ENCODE measurements around the gene KLC3.

The KLC3 gene

GRCh38 chr19:45376045-45376724 lies 35.6 kb downstream of the KLC3 start:
- no peak for DNase-seq (ENCODE audit: low read depth)

GRCh38 chr19:45380107-45380506 lies 39.6 kb downstream of the KLC3 start:
- DNase-seq (ENCODE audit: low read depth), result no peak

- no peak for DNase-seq (ENCODE audit: low read depth)
Observed at GRCh38 chr19:45382426-45382825, 41.9 kb downstream of the KLC3 start.

- DNase-seq (ENCODE audit: low read depth), result no peak
Observed at GRCh38 chr19:45385392-45386221, 45.1 kb downstream of the KLC3 start.

- DNase-seq (ENCODE audit: low read depth), result no peak
Observed at GRCh38 chr19:45391346-45391745, 50.8 kb downstream of the KLC3 start.

- no peak for DNase-seq (ENCODE audit: low read depth)
Observed at GRCh38 chr19:45391871-45392665, 51.5 kb downstream of the KLC3 start.

- no peak for DNase-seq (ENCODE audit: low read depth)
Observed at GRCh38 chr19:45395821-45396617, 55.5 kb downstream of the KLC3 start.

GRCh38 chr19:45400192-45400591 lies 59.6 kb downstream of the KLC3 start:
- DNase-seq (ENCODE audit: low read depth), result no peak

Data from stimulated activated CD8-positive, alpha-beta memory T cell treated with anti-CD3 and anti-CD28 coated beads, Interleukin-12 subunit alpha, Interleukin-12 subunit beta, amount 100 ng/mL, for 4 hours (primary cell).